Natural killer cell (primary cell): ENCODE measurements around the gene RFX4. TPM values are rescaled to one million over a fixed set of nuclear protein-coding genes. Genes with fewer than 3 reads are reported as not detected.
"Not testable (repeated sequence)": the region's sequence is repeated elsewhere in the genome, so short reads cannot be mapped to it uniquely, and the experiment has no call there.

ENCODE experiments used
- ATAC-seq, 3 donors: fragments of 150-1000 bp in 2 of 3; fragments of 200-7000 bp in 1 of 3; cut with Tn5 transposase; 1 replicate in 1 of 3; 2 replicates in 2 of 3; pipeline ENCODE4 v1.10.0; 2021; ENCODE audit warnings: mild to moderate bottlenecking in 2 of 3, moderate library complexity in 2 of 3
- DNase-seq, 2 donors: peaks; one replicate each; pipeline versions ENCODE4 v3.0.0 to v3.0.0-alpha.2; 2013 to 2021; ENCODE audit warnings: mixed read lengths in 1 of 2
- H3K27ac ChIP-seq: one replicate; pipeline ENCODE4 v1.5.1; 2013; ENCODE audit warnings: mild to moderate bottlenecking, low read length
- H3K27me3 ChIP-seq: one replicate; pipeline ENCODE4 v1.6.1; 2013; ENCODE audit warnings: low read length; ENCODE audit not compliant: control insufficient read depth, insufficient read depth
- H3K36me3 ChIP-seq: one replicate; pipeline ENCODE4 v1.6.1; 2013; ENCODE audit warnings: low read length; ENCODE audit not compliant: control insufficient read depth, insufficient read depth
- H3K4me1 ChIP-seq: one replicate; pipeline ENCODE4 v1.6.1; 2013; ENCODE audit warnings: low read length; ENCODE audit not compliant: control insufficient read depth, insufficient read depth
- H3K4me3 ChIP-seq: one replicate; pipeline ENCODE4 v1.5.1; 2013; ENCODE audit warnings: low read length
- H3K9me3 ChIP-seq: one replicate; pipeline ENCODE4 v1.6.1; 2013; ENCODE audit warnings: low read length; ENCODE audit not compliant: control insufficient read depth, insufficient read depth
- H3K27ac Mint-ChIP-seq, 2 donors: one replicate each; pipeline ENCODE4 v1.8.0; 2022; ENCODE audit warnings: mild to moderate bottlenecking in 2 of 2, mixed read lengths in 2 of 2, moderate library complexity in 1 of 2
- H3K27me3 Mint-ChIP-seq, 2 donors: one replicate each; pipeline ENCODE4 v1.8.0; 2022; ENCODE audit warnings: low read depth in 2 of 2, mixed read lengths in 2 of 2
- H3K36me3 Mint-ChIP-seq: one replicate; pipeline ENCODE4 v1.8.0; 2022; ENCODE audit warnings: mixed read lengths
- H3K4me1 Mint-ChIP-seq, 2 donors: one replicate each; pipeline ENCODE4 v1.8.0; 2022; ENCODE audit warnings: mixed read lengths in 2 of 2
- H3K4me3 Mint-ChIP-seq: one replicate; pipeline ENCODE4 v1.8.0; 2022; ENCODE audit warnings: mild to moderate bottlenecking, moderate library complexity, mixed read lengths
- H3K9me3 Mint-ChIP-seq, 2 donors: one replicate each; pipeline ENCODE4 v1.8.0; 2022; ENCODE audit warnings: mixed read lengths in 2 of 2
- WGBS: methylation state at CpG from one replicate; pipeline ENCODE4 v1.1.7; 2013; ENCODE audit warnings: missing lambda C conversion rate; ENCODE audit not compliant: insufficient coverage; 5-methylcytosine and 5-hydroxymethylcytosine counted together
- intact Hi-C: fragments of 100-400 bp; cut with micrococcal nuclease; formaldehyde crosslinking; loops from one replicate; pipeline ENCODE4 v1.14.2; 2022
- total RNA-seq, 4 donors: library from RNA; stranded (reverse); fragments of 120-200 nt in 1 of 4; gene quantifications; one replicate each; pipeline versions ENCODE4 v1.2.3 to v1.2.4, GENCODE V29; 2013 to 2022
- TF ChIP-seq, protein P1 (sequence below): fragments of 200-600 bp; IDR thresholded peaks from one replicate; pipeline ENCODE4 v1.8.0; 2022; ENCODE audit warnings: antibody characterized with exemption

The RFX4 gene
- total RNA-seq, 3 donors from 2014 or later (not counting 1 experiment from before 2014, with no cell fraction given) = not detected

DNA sequence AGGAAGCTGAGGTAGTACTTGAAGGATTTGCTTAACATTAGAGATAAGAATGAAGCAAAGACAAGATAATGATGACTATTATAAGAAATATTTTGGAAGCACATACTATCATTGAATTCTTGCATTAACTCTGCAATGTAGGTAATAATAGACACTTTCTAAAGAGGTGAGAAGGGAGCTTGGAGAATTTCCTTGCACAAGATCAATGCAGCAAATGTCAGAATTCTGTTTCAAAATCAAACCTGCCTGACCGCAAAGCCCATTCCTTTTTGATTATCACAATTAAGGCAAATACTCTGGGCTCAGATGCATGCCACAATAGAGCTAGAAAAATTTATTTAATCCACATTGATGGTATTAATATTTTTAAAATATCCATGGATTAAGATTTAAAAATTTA, 141.3 kb downstream of the RFX4 start:
- no peaks in the 10 kb centered on the region for H3K36me3 Mint-ChIP-seq
- Histone ChIP-seq H3K27me3 (no peaks in the 10 kb centered on the region), H3K4me1 (no peaks in the 10 kb centered on the region), H3K27ac (no peak overlapping the region), H3K9me3 (no peaks in the 10 kb centered on the region), H3K4me3 (no peak overlapping the region), H3K36me3 (no peaks in the 10 kb centered on the region)
- WGBS = 100% methylated on average over 1 of the region's 1 CpG
- TF ChIP-seq, protein P1, sequence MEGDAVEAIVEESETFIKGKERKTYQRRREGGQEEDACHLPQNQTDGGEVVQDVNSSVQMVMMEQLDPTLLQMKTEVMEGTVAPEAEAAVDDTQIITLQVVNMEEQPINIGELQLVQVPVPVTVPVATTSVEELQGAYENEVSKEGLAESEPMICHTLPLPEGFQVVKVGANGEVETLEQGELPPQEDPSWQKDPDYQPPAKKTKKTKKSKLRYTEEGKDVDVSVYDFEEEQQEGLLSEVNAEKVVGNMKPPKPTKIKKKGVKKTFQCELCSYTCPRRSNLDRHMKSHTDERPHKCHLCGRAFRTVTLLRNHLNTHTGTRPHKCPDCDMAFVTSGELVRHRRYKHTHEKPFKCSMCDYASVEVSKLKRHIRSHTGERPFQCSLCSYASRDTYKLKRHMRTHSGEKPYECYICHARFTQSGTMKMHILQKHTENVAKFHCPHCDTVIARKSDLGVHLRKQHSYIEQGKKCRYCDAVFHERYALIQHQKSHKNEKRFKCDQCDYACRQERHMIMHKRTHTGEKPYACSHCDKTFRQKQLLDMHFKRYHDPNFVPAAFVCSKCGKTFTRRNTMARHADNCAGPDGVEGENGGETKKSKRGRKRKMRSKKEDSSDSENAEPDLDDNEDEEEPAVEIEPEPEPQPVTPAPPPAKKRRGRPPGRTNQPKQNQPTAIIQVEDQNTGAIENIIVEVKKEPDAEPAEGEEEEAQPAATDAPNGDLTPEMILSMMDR = no peak
- no peak overlapping the region for H3K4me3 Mint-ChIP-seq
- peaks cover 12 to 18% of the 10 kb centered on the region in 2 donors for H3K27me3 Mint-ChIP-seq
- intact Hi-C loops = no loop called here
- no peak for ATAC-seq
- no peak overlapping the region for H3K27ac Mint-ChIP-seq
- no peaks in the 10 kb centered on the region for H3K9me3 Mint-ChIP-seq
- no peak for DNase-seq
- H3K4me1 Mint-ChIP-seq = no peaks in the 10 kb centered on the region

DNA sequence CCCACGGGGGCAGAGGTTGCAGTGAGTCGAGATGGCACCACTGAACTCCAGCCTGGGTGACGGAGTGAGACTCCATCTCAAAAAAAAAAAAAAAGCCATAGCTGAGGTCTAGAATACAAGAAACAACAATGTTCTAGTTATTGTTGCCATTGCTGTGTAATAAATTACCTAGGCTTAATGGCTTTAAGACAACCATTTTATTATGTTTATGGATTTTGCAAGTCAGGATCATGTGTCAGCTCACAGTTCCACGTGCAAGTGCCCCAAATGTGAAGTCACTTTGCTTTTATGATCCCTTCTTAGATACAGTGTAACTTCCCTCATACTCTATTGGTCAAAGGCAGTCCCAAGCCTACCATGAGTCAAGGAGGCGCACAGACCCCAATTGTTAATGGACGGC, 142.1 kb downstream of the RFX4 start:
- TF ChIP-seq, protein P1 = no peak
- Mint-ChIP-seq H3K27me3 (peaks cover 12 to 18% of the 10 kb centered on the region in 2 donors), H3K27ac (no peak overlapping the region), H3K9me3 (no peaks in the 10 kb centered on the region), H3K4me1 (no peaks in the 10 kb centered on the region), H3K4me3 (no peak overlapping the region), H3K36me3 (no peaks in the 10 kb centered on the region)
- H3K9me3 ChIP-seq = no peaks in the 10 kb centered on the region
- H3K36me3 ChIP-seq = no peaks in the 10 kb centered on the region
- intact Hi-C loops = no loop called here
- H3K4me1 ChIP-seq = no peaks in the 10 kb centered on the region
- WGBS = 89% methylated on average over 4 of the region's 6 CpGs
- ATAC-seq (no peak), DNase-seq (no peak)
- H3K27ac ChIP-seq = no peak overlapping the region
- H3K4me3 ChIP-seq = no peak overlapping the region
- no peaks in the 10 kb centered on the region for H3K27me3 ChIP-seq

DNA sequence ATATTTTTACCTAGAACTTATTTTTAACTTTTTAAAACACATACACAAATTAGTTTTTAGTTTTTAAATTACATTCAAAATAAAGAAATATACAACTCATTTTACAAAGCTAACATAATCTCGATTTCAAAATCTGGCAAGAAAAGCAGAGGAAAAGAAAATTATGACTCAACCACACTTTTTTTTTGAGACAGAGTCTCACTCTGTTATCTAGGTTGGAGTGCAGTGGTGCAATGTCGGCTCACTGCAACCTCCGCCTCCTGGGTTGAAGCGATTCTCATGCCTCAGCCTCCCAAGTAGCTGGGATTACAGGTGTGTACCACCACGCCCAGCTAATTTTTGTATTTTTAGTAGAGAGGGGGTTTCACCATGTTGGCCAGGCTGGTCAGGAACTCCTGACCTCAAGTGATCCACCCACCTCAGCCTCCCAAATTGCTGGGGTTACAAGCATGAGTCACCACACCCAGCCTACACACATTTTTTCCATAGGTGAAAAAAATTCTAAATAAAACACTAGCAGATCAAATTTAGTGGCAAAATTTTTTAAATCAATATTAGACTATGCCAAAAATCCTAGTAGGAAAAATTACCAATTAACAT, 143.9 kb downstream of the RFX4 start:
- ATAC-seq, H3K27ac Mint-ChIP-seq, DNase-seq, H3K36me3 ChIP-seq, H3K9me3 ChIP-seq, H3K36me3 Mint-ChIP-seq, H3K4me1 Mint-ChIP-seq, H3K27me3 ChIP-seq, H3K9me3 Mint-ChIP-seq, H3K4me3 Mint-ChIP-seq, H3K27ac ChIP-seq, H3K4me1 ChIP-seq, H3K4me3 ChIP-seq, intact Hi-C loops: not testable (repeated sequence)
- 85% methylated on average over 4 of the region's 5 CpGs for WGBS
- peaks cover 8 to 14% of the 10 kb centered on the region in 2 donors for H3K27me3 Mint-ChIP-seq

DNA sequence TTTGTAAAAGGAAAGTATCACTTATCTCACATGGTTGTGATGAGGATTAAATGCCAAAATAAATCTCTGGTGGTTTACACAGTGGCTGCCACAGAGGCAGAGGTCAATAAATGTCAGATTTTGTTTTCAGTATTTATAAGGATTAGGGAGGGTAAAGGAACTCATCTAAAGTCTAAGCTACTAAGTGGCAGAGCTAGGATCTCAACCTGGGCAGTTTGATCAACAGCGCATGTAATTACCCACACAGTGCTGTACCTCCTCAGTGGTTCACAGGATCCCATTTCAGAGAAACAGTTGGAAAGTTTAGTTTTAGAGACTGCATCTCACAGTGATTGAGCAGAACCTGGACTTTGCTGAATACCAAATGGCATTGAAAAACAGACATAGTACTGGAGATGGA, 146.8 kb downstream of the RFX4 start:
- H3K36me3 ChIP-seq = no peaks in the 10 kb centered on the region
- Mint-ChIP-seq H3K4me3 (no peak overlapping the region), H3K36me3 (no peaks in the 10 kb centered on the region), H3K27me3 (peaks cover 8 to 14% of the 10 kb centered on the region in 2 donors), H3K27ac (no peak overlapping the region), H3K9me3 (no peaks in the 10 kb centered on the region), H3K4me1 (no peaks in the 10 kb centered on the region)
- no peaks in the 10 kb centered on the region for H3K27me3 ChIP-seq
- H3K9me3 ChIP-seq = no peaks in the 10 kb centered on the region
- H3K4me3 ChIP-seq = no peak overlapping the region
- no peak overlapping the region for H3K27ac ChIP-seq
- TF ChIP-seq, protein P1 = no peak
- no peaks in the 10 kb centered on the region for H3K4me1 ChIP-seq
- no peak for ATAC-seq
- 100% methylated on average over 1 of the region's 1 CpG for WGBS
- intact Hi-C loops = no loop called here
- no peak for DNase-seq
